UCSD-AML1 (cell line): ENCODE measurements around the gene FBXL16.
A peak's percentile ranks its signal among the peaks of the same experiment; 100 is the strongest.
"Not testable (repeated sequence)": the region's sequence is repeated elsewhere in the genome, so short reads cannot be mapped to it uniquely, and the experiment has no call there.

ENCODE experiments used
- DNase-seq: peaks from one replicate; lab custom pipeline; 2025; ENCODE audit not compliant: unreplicated experiment; lab: John Stamatoyannopoulos, UW

Gene FBXL16

GRCh38 chr16:693766-694165, 11.8 kb downstream of the FBXL16 start:
- no peak for DNase-seq

GRCh38 chr16:693364-693763, 12.2 kb downstream of the FBXL16 start:
- no peak for DNase-seq

- DNase-seq = no peak
These were observed 13.1 kb downstream of the FBXL16 start for GRCh38 chr16:692356-693108.

- not testable (repeated sequence) for DNase-seq
These were observed 14.4 kb downstream of the FBXL16 start for GRCh38 chr16:691242-691641.

- DNase-seq = no peak
These were observed 16.3 kb downstream of the FBXL16 start for GRCh38 chr16:689175-689897.

GRCh38 chr16:687499-687898, 18.1 kb downstream of the FBXL16 start:
- DNase-seq = no peak

- DNase-seq = no peak
These were observed 18.9 kb downstream of the FBXL16 start for GRCh38 chr16:686459-687260.

GRCh38 chr16:685967-686366, 19.6 kb downstream of the FBXL16 start:
- peak; percentile 45 for DNase-seq

GRCh38 chr16:684961-685696, 20.5 kb downstream of the FBXL16 start:
- no peak for DNase-seq

- DNase-seq = peak; percentile 93
These were observed 21.4 kb downstream of the FBXL16 start, which contains the start of gene JMJD8 for GRCh38 chr16:684071-684794. Gene JMJD8, minus strand, starts transcription at chr16:684334. Its CDS starts 15 bp downstream, at chr16:684319.

- DNase-seq = no peak
These were observed 22.1 kb downstream of the FBXL16 start for GRCh38 chr16:683396-684070.

- no peak for DNase-seq
These were observed 22.9 kb downstream of the FBXL16 start for GRCh38 chr16:682493-683395.

- no peak for DNase-seq
These were observed 23.7 kb downstream of the FBXL16 start for GRCh38 chr16:681746-682427.

GRCh38 chr16:680967-681745, 24.4 kb downstream of the FBXL16 start:
- DNase-seq = peak; percentile 50

GRCh38 chr16:680625-680945, 25.0 kb downstream of the FBXL16 start:
- DNase-seq = no peak

- peak; percentile 91 for DNase-seq
These were observed 25.6 kb downstream of the FBXL16 start, which contains the start of gene STUB1 for GRCh38 chr16:679814-680624. Gene STUB1, plus strand, starts transcription at chr16:680410. Its CDS starts 116 bp downstream, at chr16:680526.
